A549 treated with DMSO at 1 μM for 4 hours (cell line): ENCODE data around the gene AVPR2. TPM values are rescaled to one million over a fixed set of nuclear protein-coding genes. Genes with fewer than 3 reads are reported as not detected.

ENCODE experiments used
- total RNA-seq: library from RNA; stranded (reverse); fragments of 200-300 nt; extraction: Qiagen RNA extraction; gene quantifications from 5 replicates; pipeline ENCODE4 v1.2.3, GENCODE V29; 2022; ENCODE audit warnings: low read depth

AVPR2 gene
- total RNA-seq = 0.07 to 0.10 TPM (median 0.09 TPM) in 4 of 5 replicates, not detected in the other

GRCh38 chrX:153903991-153904957, at the start of gene AVPR2:
Gene AVPR2, plus strand, starts transcription at chrX:153904673. Its CDS starts 473 bp downstream, at chrX:153905146.

GRCh38 chrX:153885968-153886903, 18.2 kb upstream of the AVPR2 start, which contains the start of gene L1CAM:
Gene L1CAM, minus strand, starts transcription at chrX:153886173. Its CDS starts 10,337 bp downstream, at chrX:153875836.

DNA sequence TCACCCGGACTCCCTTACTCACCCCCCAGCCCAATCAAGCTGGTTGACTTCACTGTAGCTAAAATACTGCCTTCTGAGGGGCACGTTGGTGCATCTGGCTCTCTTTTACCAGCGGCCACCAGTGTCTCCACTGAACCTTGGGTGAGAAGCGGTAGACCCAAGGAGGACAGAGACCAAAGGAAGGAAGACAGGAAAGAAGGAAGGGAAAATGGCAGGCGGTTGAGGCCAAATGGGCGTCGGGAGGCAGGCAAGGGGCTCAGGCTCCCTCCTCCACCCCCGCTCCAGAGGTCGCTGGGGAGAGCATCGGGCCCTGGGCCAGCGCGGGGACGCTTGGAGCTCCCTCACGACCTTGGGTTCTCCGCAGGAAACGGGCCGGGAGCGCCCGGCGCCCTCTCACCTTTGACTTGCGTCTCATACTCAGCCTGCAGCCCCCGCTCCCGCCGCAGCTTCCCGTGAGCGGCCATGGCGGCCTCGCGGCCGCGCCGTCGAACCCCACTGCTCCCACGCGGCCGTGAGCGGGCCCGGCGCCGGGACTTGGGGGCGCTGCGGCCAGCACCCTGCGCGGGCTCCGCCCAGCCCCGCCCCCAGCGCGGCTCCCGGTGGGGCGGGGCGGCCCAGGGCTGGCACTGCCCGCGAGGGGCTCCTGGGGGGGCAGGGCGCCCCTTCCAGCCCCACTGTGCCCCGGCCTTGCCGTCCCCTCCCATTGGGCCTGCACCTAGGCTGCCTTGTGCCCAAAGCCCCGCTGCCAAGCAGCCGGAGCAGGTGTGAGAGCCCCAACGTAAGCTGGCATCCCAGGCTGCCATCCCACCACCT, 21.5 kb downstream of the AVPR2 start, which contains the start of gene ARHGAP4:
ARHGAP4 (minus strand) TSS at position 526 of the 813 bp plus-strand sequence; CDS start at position 464, 62 bp downstream.

GRCh38 chrX:153934762-153935325, 30.4 kb downstream of the AVPR2 start, which contains the start of gene NAA10:
Gene NAA10, minus strand, starts transcription at chrX:153935037. Its CDS starts 133 bp downstream, at chrX:153934904.

GRCh38 chrX:153944140-153944799, 39.8 kb downstream of the AVPR2 start, which contains the start of gene RENBP:
Gene RENBP, minus strand, starts transcription at chrX:153944643. Its CDS starts 33 bp downstream, at chrX:153944610.

Other genes starting within 250 kb of the AVPR2 start
- 0.19 to 0.58 TPM (median 0.25 TPM) in 3 of 5 replicates, not detected in the others for gene PNCK, start 230.9 kb upstream of the AVPR2 start, total RNA-seq
- gene SLC6A8, start 216.7 kb upstream of the AVPR2 start, total RNA-seq = 10.4 to 12.4 TPM (median 12.0 TPM) in 5 replicates
- 335 to 456 TPM (median 363 TPM) in 5 replicates for gene BCAP31, start 180.3 kb upstream of the AVPR2 start, total RNA-seq
- gene ABCD1, start 179.8 kb upstream of the AVPR2 start, total RNA-seq = 2.4 to 4.1 TPM (median 3.4 TPM) in 5 replicates
- 1.3 to 4.6 TPM (median 3.7 TPM) in 5 replicates for gene PLXNB3, start 140.4 kb upstream of the AVPR2 start, total RNA-seq
- 0.03 to 0.13 TPM (median 0.07 TPM) in 4 of 5 replicates, not detected in the other for gene SRPK3, start 123.6 kb upstream of the AVPR2 start, total RNA-seq
- gene IDH3G, start 110.3 kb upstream of the AVPR2 start, total RNA-seq = 53.9 to 64.2 TPM (median 61.9 TPM) in 5 replicates
- gene SSR4, start 110.0 kb upstream of the AVPR2 start, total RNA-seq = 379 to 436 TPM (median 396 TPM) in 5 replicates
- 3.2 to 4.1 TPM (median 3.4 TPM) in 5 replicates for gene PDZD4, start 74.1 kb upstream of the AVPR2 start, total RNA-seq
- 21.2 to 25.8 TPM (median 21.8 TPM) in 5 replicates for gene L1CAM, start 18.5 kb upstream of the AVPR2 start, total RNA-seq
- 1.4 to 2.3 TPM (median 1.8 TPM) in 5 replicates for gene ARHGAP4, start 21.6 kb downstream of the AVPR2 start, total RNA-seq
- 188 to 229 TPM (median 214 TPM) in 5 replicates for gene NAA10, start 30.4 kb downstream of the AVPR2 start, total RNA-seq
- gene RENBP, start 40.0 kb downstream of the AVPR2 start, total RNA-seq = 0.07 to 0.16 TPM (median 0.09 TPM) in 4 of 5 replicates, not detected in the other
- gene HCFC1, start 67.1 kb downstream of the AVPR2 start, total RNA-seq = 40.4 to 49.7 TPM (median 44.7 TPM) in 5 replicates
- 5.3 to 8.3 TPM (median 6.9 TPM) in 5 replicates for gene TMEM187, start 68.1 kb downstream of the AVPR2 start, total RNA-seq
- 215 to 239 TPM (median 234 TPM) in 5 replicates for gene IRAK1, start 115.2 kb downstream of the AVPR2 start, total RNA-seq
- 15.9 to 26.4 TPM (median 21.2 TPM) in 5 replicates for gene MECP2, start 193.0 kb downstream of the AVPR2 start, total RNA-seq
- gene OPN1LW, start 239.6 kb downstream of the AVPR2 start, total RNA-seq = not detected in 5 replicates